AML-193 (cell line): ENCODE measurements around the gene REV3L.
"Not testable (repeated sequence)": the region's sequence is repeated elsewhere in the genome, so short reads cannot be mapped to it uniquely, and the experiment has no call there.

ENCODE experiments used
- DNase-seq, 2 experiments: peaks; one replicate each; lab custom pipeline; 2025; lab: John Stamatoyannopoulos, UW

REV3L gene

GRCh38 chr6:111260570-111261298, 222.3 kb downstream of the REV3L start:
- no peak for DNase-seq

GRCh38 chr6:111259089-111259831, 223.8 kb downstream of the REV3L start:
- DNase-seq: peak; percentile 99 to 100

- no peak for DNase-seq
These were observed 224.4 kb downstream of the REV3L start for GRCh38 chr6:111258615-111259088.

- no peak for DNase-seq
These were observed 225.0 kb downstream of the REV3L start for GRCh38 chr6:111258010-111258409.

GRCh38 chr6:111256646-111257045, 226.4 kb downstream of the REV3L start:
- DNase-seq: no peak

- not testable (repeated sequence) for DNase-seq
These were observed 227.2 kb downstream of the REV3L start for GRCh38 chr6:111255838-111256237.

GRCh38 chr6:111254779-111255166, 228.2 kb downstream of the REV3L start:
- DNase-seq: no peak

- no peak for DNase-seq
These were observed 228.8 kb downstream of the REV3L start for GRCh38 chr6:111254004-111254778.

GRCh38 chr6:111252726-111253125, 230.3 kb downstream of the REV3L start:
- no peak for DNase-seq

- no peak for DNase-seq
These were observed 232.1 kb downstream of the REV3L start for GRCh38 chr6:111250791-111251354.
